ENCODE data around the gene ZBTB2.

The ZBTB2 gene

GRCh38 chr6:151325075-151326050 is 66.0 kb downstream of the ZBTB2 start (continued):
- TF ChIP-seq PATZ1 (tag by site-specific recombination; IDR thresholded peaks at IDR 0.05) (peak; percentile 87), KLF9 (tag by site-specific recombination; IDR thresholded peaks at IDR 0.05; ENCODE audit: low read depth) (peak; percentile 46), ZNF768 (tag by site-specific recombination; IDR thresholded peaks at IDR 0.05) (no peak), ZNF548 (tag by site-specific recombination; IDR thresholded peaks at IDR 0.05) (no peak), GLIS2 (tag by site-specific recombination; IDR thresholded peaks at IDR 0.05) (peak; percentile 87), ZFHX2 (tag by site-specific recombination; conservative IDR thresholded peaks at IDR 0.05) (peak; percentile 86), INSM2 (tag by site-specific recombination; IDR thresholded peaks at IDR 0.05) (0 out of 2 replicates have a peak, but pooled peaks have one; percentile 11), ZBTB17 (tag by site-specific recombination; IDR thresholded peaks at IDR 0.05) (peak; percentile 43), KLF1 (tag by site-specific recombination; IDR thresholded peaks at IDR 0.05) (peak; percentile 64), ZNF777 (tag by site-specific recombination; IDR thresholded peaks at IDR 0.05; ENCODE audit: borderline replicate concordance) (peak; percentile 49; the same call in 1 of the 2 replicates), KLF10 (tag by site-specific recombination; IDR thresholded peaks at IDR 0.05) (peak; percentile 27; the same call in 1 of the 2 replicates), PRDM10 (tag by site-specific recombination; IDR thresholded peaks at IDR 0.05) (peak; percentile 84), ZNF132 (tag by site-specific recombination; IDR thresholded peaks at IDR 0.05; ENCODE audit: borderline replicate concordance) (no peak), ZFP41 (tag by site-specific recombination; IDR thresholded peaks at IDR 0.05; ENCODE audit: borderline replicate concordance) (no peak), ZXDB (tag by site-specific recombination; IDR thresholded peaks at IDR 0.05) (0 out of 2 replicates have a peak, but pooled peaks have one; percentile 37), ZNF776 (tag by site-specific recombination; IDR thresholded peaks at IDR 0.05; ENCODE audit: borderline replicate concordance) (no peak), ZBTB26 (tag by site-specific recombination; optimal IDR thresholded peaks at IDR 0.05) (peak; percentile 36), ZNF449 (tag by site-specific recombination; IDR thresholded peaks at IDR 0.05) (peak; percentile 37; the same call in 1 of the 2 replicates), ZNF214 (tag by site-specific recombination; IDR thresholded peaks at IDR 0.05; ENCODE audit: borderline replicate concordance) (no peak), EGR2 (tag by site-specific recombination; IDR thresholded peaks at IDR 0.05; ENCODE audit: low read depth) (peak; percentile 84), ZNF398 (tag by site-specific recombination; IDR thresholded peaks at IDR 0.05) (peak; percentile 42; the same call in 1 of the 2 replicates), SP2 (tag by site-specific recombination; IDR thresholded peaks at IDR 0.05) (peak; percentile 56)

Data from HEK293 (cell line).